NB4 (cell line): Measurements from ENCODE around the gene HLA-E.

Source experiments
- POLR2A ChIP-seq: IDR thresholded peaks from 2 replicates; pipeline ENCODE4 v1.6.1; 2011; ENCODE audit warnings: mild to moderate bottlenecking; ENCODE audit not compliant: insufficient read length; ENCODE audit errors: extremely low read depth
- TF ChIP-seq, protein P1 (sequence below): IDR thresholded peaks from one replicate; pipeline ENCODE4 v1.5.1; 2012; ENCODE audit warnings: low read depth, low read length
- TF ChIP-seq, protein P2 (sequence below): IDR thresholded peaks from 2 replicates; pipeline ENCODE4 v1.6.1; 2011; ENCODE audit warnings: low read depth, low read length

DNA sequence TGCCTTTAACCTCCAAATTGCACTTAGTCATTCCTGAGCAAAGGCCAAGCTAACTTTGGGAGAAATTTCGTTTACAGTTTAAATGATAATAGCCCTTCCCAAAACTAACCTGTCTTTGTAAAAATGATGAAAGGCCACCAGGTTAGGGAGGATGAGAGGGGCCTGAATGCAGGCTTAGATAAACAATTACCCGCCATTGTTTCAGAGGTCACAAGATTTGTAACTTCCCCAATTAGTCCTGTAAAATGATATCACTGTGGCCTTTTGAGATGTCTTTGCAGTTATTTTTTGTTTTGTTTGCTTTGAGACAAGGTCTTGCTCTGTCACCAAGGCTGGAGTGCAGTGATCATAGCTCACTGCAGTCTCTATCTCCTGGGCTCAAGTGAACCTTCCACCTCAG, 40.7 kb downstream of the HLA-E start:
- TF ChIP-seq POLR2A, result no peak
- TF ChIP-seq, protein P1, sequence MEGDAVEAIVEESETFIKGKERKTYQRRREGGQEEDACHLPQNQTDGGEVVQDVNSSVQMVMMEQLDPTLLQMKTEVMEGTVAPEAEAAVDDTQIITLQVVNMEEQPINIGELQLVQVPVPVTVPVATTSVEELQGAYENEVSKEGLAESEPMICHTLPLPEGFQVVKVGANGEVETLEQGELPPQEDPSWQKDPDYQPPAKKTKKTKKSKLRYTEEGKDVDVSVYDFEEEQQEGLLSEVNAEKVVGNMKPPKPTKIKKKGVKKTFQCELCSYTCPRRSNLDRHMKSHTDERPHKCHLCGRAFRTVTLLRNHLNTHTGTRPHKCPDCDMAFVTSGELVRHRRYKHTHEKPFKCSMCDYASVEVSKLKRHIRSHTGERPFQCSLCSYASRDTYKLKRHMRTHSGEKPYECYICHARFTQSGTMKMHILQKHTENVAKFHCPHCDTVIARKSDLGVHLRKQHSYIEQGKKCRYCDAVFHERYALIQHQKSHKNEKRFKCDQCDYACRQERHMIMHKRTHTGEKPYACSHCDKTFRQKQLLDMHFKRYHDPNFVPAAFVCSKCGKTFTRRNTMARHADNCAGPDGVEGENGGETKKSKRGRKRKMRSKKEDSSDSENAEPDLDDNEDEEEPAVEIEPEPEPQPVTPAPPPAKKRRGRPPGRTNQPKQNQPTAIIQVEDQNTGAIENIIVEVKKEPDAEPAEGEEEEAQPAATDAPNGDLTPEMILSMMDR, result no peak
- TF ChIP-seq, protein P2, sequence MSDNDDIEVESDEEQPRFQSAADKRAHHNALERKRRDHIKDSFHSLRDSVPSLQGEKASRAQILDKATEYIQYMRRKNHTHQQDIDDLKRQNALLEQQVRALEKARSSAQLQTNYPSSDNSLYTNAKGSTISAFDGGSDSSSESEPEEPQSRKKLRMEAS, result 0 out of 2 replicates have a peak, but pooled peaks have one; percentile 1
